Right kidney (tissue), 1 donor: ENCODE results near the gene PAPOLB.

Experiments used
- DNase-seq: peaks from one replicate; pipeline ENCODE4 v3.0.0-alpha.2; 2016

Gene PAPOLB

GRCh38 chr7:4878336-4879335, 16.8 kb upstream of the PAPOLB start:
- DNase-seq: peak; percentile 25

DNA sequence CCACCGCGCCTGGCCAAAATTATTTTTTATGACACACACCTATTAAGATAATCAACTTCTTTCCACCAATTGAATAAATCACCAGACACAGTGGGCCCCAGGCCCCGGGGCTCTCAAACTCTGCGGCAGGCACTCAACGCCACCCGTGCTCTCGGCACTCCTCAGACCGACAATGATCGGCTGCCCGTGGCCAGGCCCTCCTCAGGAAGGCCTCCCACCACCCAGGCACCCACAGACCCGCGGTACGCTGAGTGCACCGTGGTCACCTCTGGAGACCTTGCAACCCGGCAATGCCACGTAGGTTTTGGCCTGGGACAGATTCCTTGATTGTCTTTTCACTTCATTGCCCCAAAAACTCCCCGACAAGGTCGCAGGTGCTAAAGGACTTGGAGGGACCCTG, 14.8 kb upstream of the PAPOLB start:
- DNase-seq: no peak

- DNase-seq: no peak
Measured at GRCh38 chr7:4875391-4875790, 13.6 kb upstream of the PAPOLB start.

DNA sequence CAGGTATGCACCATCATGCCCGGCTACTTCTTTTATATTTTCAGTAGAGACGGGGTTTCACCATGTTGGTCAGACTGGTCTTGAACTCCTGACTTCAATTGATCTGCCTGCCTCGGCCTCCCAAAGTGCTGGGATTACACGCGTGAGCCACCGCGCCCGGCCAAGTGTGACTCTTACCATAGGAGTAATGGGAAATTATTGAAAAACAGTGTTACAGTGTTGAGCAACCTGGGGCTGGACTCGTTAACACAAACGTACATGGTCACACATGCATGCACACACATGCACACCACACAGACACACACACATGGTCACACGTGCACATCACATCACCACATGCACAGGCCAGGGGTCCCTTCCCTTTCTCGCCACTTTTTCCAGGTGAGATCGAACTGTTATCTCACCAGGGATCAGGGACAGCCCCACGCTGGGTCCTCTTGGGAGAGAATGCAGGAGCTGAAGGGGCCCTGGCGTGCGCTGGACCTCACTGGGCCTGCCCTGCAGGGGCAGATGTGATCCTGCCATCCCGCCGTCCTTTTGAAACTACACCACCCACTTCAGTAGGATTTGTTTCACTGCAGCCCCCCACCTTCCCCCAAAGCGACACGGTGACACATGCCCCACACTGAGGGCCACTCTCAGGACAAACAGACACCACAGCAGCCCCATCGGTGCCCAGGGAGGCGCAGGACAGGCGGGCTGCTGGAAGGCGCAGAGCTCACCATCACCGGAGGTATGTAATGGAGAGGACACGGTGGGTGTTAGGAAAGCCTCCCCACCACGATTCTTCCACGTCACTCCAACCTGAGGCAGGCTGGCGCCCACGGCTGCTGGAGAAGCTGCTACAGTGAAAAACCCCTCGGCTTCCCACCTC, 11.5 kb upstream of the PAPOLB start:
- no peak for DNase-seq

- DNase-seq: no peak
Measured at GRCh38 chr7:4871930-4872675, 10.3 kb upstream of the PAPOLB start.

- DNase-seq: no peak
Measured at GRCh38 chr7:4871056-4871680, 9.3 kb upstream of the PAPOLB start.

- DNase-seq: no peak
Measured at GRCh38 chr7:4868493-4868892, 6.7 kb upstream of the PAPOLB start.

GRCh38 chr7:4866528-4867496, 5.0 kb upstream of the PAPOLB start:
- no peak for DNase-seq

GRCh38 chr7:4862156-4862555, 326 bp upstream of the PAPOLB start:
- DNase-seq: no peak

DNA sequence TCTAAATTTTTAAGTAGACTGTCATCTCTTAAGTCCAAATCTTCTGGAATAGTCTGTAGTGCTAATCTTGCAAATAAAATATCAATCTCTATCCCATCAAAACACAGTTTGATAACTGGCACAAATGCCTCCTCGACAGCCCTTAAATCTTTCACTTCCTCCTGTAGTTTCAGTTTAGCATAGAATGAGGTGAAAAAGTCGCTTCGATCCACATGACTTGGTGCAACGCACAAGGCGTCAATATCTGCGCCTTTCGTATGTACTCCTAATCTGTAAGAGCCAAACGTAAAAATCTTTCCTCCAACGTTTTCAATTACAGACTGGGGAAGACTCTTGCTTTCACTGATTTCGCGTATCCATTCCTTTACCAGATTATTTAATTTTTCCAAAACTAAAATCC, 603 bp downstream of the PAPOLB start:
- no peak for DNase-seq

GRCh38 chr7:4857189-4857588, 4.6 kb downstream of the PAPOLB start:
- no peak for DNase-seq

GRCh38 chr7:4856336-4857057, 5.3 kb downstream of the PAPOLB start:
- DNase-seq: no peak

GRCh38 chr7:4854916-4855315, 6.9 kb downstream of the PAPOLB start:
- DNase-seq: no peak

- DNase-seq: no peak
Measured at GRCh38 chr7:4851459-4852422, 10.1 kb downstream of the PAPOLB start.

DNA sequence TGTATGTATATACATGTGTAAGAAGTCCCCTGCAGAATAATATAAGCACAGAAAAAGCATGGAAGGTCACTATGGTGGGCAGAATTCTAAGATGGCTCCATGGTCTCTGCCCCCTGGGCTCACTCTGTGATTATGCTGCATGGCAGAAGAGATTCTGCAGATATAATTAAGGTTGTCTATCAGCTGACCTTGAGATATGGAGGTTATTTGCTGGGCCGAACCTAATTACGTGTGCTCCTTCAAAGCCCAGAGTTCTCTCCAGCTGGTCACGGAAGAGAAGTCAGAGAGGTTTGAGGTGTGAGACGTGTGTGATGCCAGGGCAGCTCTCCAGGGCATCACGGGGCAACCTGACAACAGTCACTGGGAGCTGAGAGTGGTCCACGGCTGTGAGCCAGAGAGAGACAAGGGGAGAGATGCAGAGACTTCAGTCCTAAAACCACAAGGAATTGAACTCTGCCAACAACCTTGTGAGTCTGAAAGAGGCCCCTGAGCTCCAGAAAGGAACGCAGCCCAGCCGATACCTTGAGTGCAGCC, 11.5 kb downstream of the PAPOLB start:
- no peak for DNase-seq

GRCh38 chr7:4849390-4849789, 12.4 kb downstream of the PAPOLB start:
- no peak for DNase-seq

DNA sequence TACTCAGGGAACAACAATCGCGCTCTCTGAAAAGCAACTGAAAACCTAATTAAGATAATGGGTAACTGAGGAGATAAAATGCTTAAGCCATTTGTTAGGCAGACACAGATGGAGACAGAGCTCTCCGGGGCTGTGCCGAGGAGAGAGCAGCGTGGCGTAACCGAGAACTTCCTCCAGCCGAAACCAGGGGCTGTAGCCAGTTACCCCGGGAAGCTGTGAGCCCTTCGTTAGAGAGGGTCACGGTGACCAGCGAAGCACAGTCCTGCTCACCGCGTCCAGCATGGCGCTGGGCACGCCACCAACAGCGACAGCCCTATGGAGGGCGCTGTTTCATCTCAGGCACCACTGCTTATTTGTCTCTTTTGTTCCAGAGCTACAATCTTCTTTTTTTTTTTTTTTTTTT, 16.1 kb downstream of the PAPOLB start:
- peak; percentile 56 for DNase-seq

DNA sequence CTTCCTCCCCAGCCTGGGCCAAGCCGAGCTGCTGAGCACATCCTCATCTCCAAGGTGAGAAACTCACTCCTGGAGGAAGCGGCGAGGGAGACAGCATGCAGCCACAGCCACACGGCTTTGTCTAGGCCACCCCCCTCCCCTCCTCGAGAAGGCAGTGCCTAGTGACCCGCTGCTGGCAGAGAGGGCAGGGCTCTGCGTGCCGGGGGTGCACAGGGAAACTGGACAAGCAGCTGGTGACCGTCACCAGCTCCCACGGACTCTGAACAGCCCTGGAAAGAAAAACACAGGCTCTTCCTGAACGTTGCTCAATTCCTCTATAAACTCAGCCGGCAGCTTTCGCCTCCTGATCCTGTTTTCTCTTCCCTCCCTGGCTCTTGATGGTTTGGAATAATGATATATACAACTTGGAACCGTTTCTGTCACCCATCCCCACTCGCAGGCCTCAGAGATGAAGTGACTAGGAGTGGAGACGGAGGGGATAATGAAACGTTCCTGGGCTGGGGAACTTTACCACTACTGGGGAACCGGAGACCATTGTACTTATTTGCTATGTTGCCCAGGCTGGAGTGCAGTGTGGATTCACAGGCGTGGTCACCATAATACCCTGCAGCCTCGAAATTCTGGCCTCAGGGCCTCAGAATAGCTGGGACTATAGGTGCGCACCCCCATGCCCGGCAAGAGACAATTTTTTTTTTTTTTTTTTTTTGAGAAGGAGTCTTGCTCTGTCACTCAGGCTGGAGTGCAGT, 19.3 kb downstream of the PAPOLB start:
- peak; percentile 75 for DNase-seq
